Glutamatergic neuron (in vitro differentiated cells): ENCODE data around the gene TAX1BP1. TPM values are rescaled to one million over a fixed set of nuclear protein-coding genes. Genes with fewer than 3 reads are reported as not detected.
A peak's percentile ranks its signal among the peaks of the same experiment; 100 is the strongest.

ENCODE experiments used
- DNase-seq: peaks from one replicate; pipeline ENCODE4 v3.0.0; 2022
- H3K27ac Mint-ChIP-seq: one replicate; pipeline ENCODE4 v1.8.0; 2020; ENCODE audit warnings: mild to moderate bottlenecking, mixed read lengths, inconsistent platforms; ENCODE audit not compliant: unreplicated experiment
- H3K27me3 Mint-ChIP-seq: one replicate; pipeline ENCODE4 v1.8.0; 2020; ENCODE audit warnings: mild to moderate bottlenecking, moderate library complexity, mixed read lengths, inconsistent platforms; ENCODE audit not compliant: unreplicated experiment
- H3K36me3 Mint-ChIP-seq: one replicate; pipeline ENCODE4 v1.8.0; 2020; ENCODE audit warnings: mild to moderate bottlenecking, mixed read lengths, inconsistent platforms; ENCODE audit not compliant: unreplicated experiment
- H3K4me1 Mint-ChIP-seq: one replicate; pipeline ENCODE4 v1.8.0; 2020; ENCODE audit warnings: mild to moderate bottlenecking, low read depth, mixed read lengths, inconsistent platforms; ENCODE audit not compliant: unreplicated experiment
- H3K4me3 Mint-ChIP-seq: one replicate; pipeline ENCODE4 v1.8.0; 2020; ENCODE audit warnings: mild to moderate bottlenecking, mixed read lengths, inconsistent platforms; ENCODE audit not compliant: unreplicated experiment
- H3K9me3 Mint-ChIP-seq: one replicate; pipeline ENCODE4 v1.8.0; 2020; ENCODE audit warnings: mild to moderate bottlenecking, moderate library complexity, mixed read lengths, inconsistent platforms; ENCODE audit not compliant: unreplicated experiment
- CTCF ChIP-seq: fragments of 200-600 bp; sonication (generic); IDR thresholded peaks from one replicate; pipeline ENCODE4 v1.5.0; 2021; ENCODE audit not compliant: partially characterized antibody, unreplicated experiment
- total RNA-seq: library from RNA; stranded (reverse); fragmentation: NEBNext Ultra II Directional; extraction: Animal tissue kit (Norgen Biotek cat#: 25700); gene quantifications from one replicate; pipeline ENCODE4 v1.2.1, GENCODE V29; 2021; ENCODE audit not compliant: unreplicated experiment

The TAX1BP1 gene
- total RNA-seq, 1 donor from 2014 or later: 103 TPM

DNA sequence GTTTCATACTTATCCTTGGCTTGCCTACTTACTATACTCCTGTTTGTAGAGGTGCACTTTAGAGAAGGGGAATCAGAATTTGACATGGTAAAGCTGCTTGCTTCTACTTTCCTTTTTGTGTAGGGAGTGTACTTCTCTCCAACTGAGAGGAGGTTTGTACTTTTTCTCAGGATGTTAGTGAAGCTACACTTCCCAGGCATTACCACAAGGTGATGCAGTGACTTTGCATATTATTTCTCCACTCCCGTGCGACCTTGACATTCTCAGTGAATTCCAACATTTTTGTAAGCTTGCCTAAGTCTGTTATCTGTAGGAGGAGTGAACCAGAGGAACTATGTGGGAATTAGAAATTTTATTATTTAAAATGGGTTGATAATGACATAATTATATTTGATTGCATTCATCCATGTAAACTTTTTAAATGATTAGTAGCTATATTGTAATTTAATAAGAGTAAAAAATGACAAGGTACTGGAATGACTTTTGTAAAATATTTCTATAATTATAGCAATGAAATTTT, 5.2 kb downstream of the TAX1BP1 start:
- no peak overlapping the region for H3K4me3 Mint-ChIP-seq
- no peaks in the 10 kb centered on the region for H3K27me3 Mint-ChIP-seq
- TF ChIP-seq CTCF: peak; percentile 46
- H3K4me1 Mint-ChIP-seq: peaks cover 20% of the 10 kb centered on the region
- no peaks in the 10 kb centered on the region for H3K36me3 Mint-ChIP-seq
- DNase-seq: no peak
- no peaks in the 10 kb centered on the region for H3K9me3 Mint-ChIP-seq
- no peak overlapping the region for H3K27ac Mint-ChIP-seq

DNA sequence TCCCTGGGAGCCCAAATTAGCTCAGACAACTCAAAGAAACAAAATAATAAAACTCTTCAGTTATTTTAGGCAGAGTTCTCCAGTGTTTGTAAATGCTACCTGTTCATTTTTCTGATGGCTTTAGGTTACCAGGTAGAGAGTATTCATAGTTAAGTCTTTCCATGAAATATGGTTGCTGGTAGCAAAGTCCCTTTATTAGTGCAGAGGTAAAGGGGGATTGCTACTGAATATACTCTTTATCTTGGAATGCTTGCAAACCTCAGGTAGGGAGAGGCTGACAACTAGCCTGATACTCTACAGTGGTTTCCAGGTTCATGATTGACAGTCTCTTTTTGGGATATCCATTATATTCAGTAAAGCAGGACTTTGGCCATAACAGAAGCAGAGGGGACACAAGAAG, 6.5 kb downstream of the TAX1BP1 start:
- no peak for DNase-seq
- Mint-ChIP-seq H3K36me3 (no peaks in the 10 kb centered on the region), H3K4me3 (no peak overlapping the region), H3K27me3 (no peaks in the 10 kb centered on the region), H3K27ac (no peak overlapping the region), H3K4me1 (peaks cover 11% of the 10 kb centered on the region), H3K9me3 (no peaks in the 10 kb centered on the region)
- no peak for TF ChIP-seq CTCF

- no peaks in the 10 kb centered on the region for H3K9me3 Mint-ChIP-seq
- H3K36me3 Mint-ChIP-seq: no peaks in the 10 kb centered on the region
- no peak overlapping the region for H3K27ac Mint-ChIP-seq
- H3K4me1 Mint-ChIP-seq: peaks cover 9% of the 10 kb centered on the region
- H3K27me3 Mint-ChIP-seq: no peaks in the 10 kb centered on the region
- H3K4me3 Mint-ChIP-seq: no peak overlapping the region
- no peak for TF ChIP-seq CTCF
- DNase-seq: no peak
These were observed 7.0 kb downstream of the TAX1BP1 start for GRCh38 chr7:27746978-27747377.

GRCh38 chr7:27747589-27748368, 7.8 kb downstream of the TAX1BP1 start:
- no peaks in the 10 kb centered on the region for H3K9me3 Mint-ChIP-seq
- no peaks in the 10 kb centered on the region for H3K36me3 Mint-ChIP-seq
- no peak for TF ChIP-seq CTCF
- H3K27me3 Mint-ChIP-seq: no peaks in the 10 kb centered on the region
- no peak for DNase-seq
- H3K4me3 Mint-ChIP-seq: no peak overlapping the region
- no peak overlapping the region for H3K27ac Mint-ChIP-seq
- H3K4me1 Mint-ChIP-seq: peaks cover 9% of the 10 kb centered on the region

- DNase-seq: no peak
- Mint-ChIP-seq H3K4me3 (no peak overlapping the region), H3K4me1 (peaks cover 5% of the 10 kb centered on the region), H3K27me3 (no peaks in the 10 kb centered on the region), H3K36me3 (no peaks in the 10 kb centered on the region), H3K27ac (no peak overlapping the region), H3K9me3 (no peaks in the 10 kb centered on the region)
- TF ChIP-seq CTCF: no peak
These were observed 10.4 kb downstream of the TAX1BP1 start for GRCh38 chr7:27750316-27750715.
